IMR-90 (cell line): ENCODE measurements around the gene TTC9C. TPM values are rescaled to one million over a fixed set of nuclear protein-coding genes. Genes with fewer than 3 reads are reported as not detected.
A peak's percentile ranks its signal among the peaks of the same experiment; 100 is the strongest.
"Not testable (repeated sequence)": the region's sequence is repeated elsewhere in the genome, so short reads cannot be mapped to it uniquely, and the experiment has no call there.

Experiments used
- ATAC-seq: fragments of 200-7000 bp; cut with Tn5 transposase; 2 replicates; pipeline ENCODE4 v1.9.1; 2020; ENCODE audit warnings: low read depth, mild to moderate bottlenecking, moderate library complexity
- BruUV-seq: library from RNA; stranded (reverse); fragments of 400-500 nt; replicated peaks from 2 replicates; lab custom pipeline; 2021; lab: Mats Ljungman, UMichigan
- CTCF ChIA-PET: fragments of 300-600 bp; formaldehyde crosslinking; extraction: SDS; loops from one replicate; lab custom pipeline; 2021; ENCODE audit warnings: antibody characterized with exemption; lab: Yijun Ruan, JAX
- POLR2A ChIA-PET: fragments of 300-600 bp; sonication (Branson Sonifier 250); formaldehyde crosslinking; loops from one replicate; lab custom pipeline; 2022; ENCODE audit warnings: antibody characterized with exemption; ENCODE audit not compliant: unreplicated experiment; lab: Charles Lee
- DNase-seq: peaks from one replicate; pipeline ENCODE4 v3.0.0; 2013
- H2AFZ ChIP-seq: replicated peaks from 2 replicates; pipeline ENCODE3; 2013; ENCODE audit warnings: low read length, mild to moderate bottlenecking; ENCODE audit not compliant: poor library complexity
- H2AK5ac ChIP-seq: 2 replicates; pipeline ENCODE4 v1.6.1; 2013; ENCODE audit warnings: low read depth, low read length, inconsistent platforms
- H2AK9ac ChIP-seq: replicated peaks from 2 replicates; pipeline ENCODE3; 2013; ENCODE audit warnings: mild to moderate bottlenecking, low read depth, low read length, moderate library complexity; ENCODE audit not compliant: poor library complexity
- H2BK120ac ChIP-seq: 2 replicates; pipeline ENCODE4 v1.6.1; 2013; ENCODE audit warnings: low read depth, low read length, inconsistent platforms
- H2BK15ac ChIP-seq: 3 replicates; pipeline ENCODE4 v1.6.1; 2013; ENCODE audit warnings: low read depth, low read length, inconsistent platforms
- H2BK20ac ChIP-seq: 2 replicates; pipeline ENCODE4 v1.6.1; 2013; ENCODE audit warnings: low read depth, mild to moderate bottlenecking, inconsistent platforms, low read length, moderate library complexity
- H2BK5ac ChIP-seq: 2 replicates; pipeline ENCODE4 v1.6.1; 2013; ENCODE audit warnings: mild to moderate bottlenecking, low read depth, low read length, inconsistent platforms; ENCODE audit not compliant: poor library complexity, severe bottlenecking
- H3K14ac ChIP-seq: replicated peaks from 2 replicates; pipeline ENCODE4 v1.6.1; 2013; ENCODE audit warnings: low read depth, low read length, inconsistent platforms
- H3K18ac ChIP-seq: 2 replicates; pipeline ENCODE4 v1.6.1; 2013; ENCODE audit warnings: low read depth, low read length, control low read depth
- H3K23ac ChIP-seq: 2 replicates; pipeline ENCODE4 v1.6.1; 2013; ENCODE audit warnings: low read depth, low read length, inconsistent platforms
- H3K27ac ChIP-seq: 2 replicates; pipeline ENCODE4 v1.5.1; 2013; ENCODE audit warnings: mild to moderate bottlenecking, control low read depth, low read length; ENCODE audit not compliant: insufficient read depth
- H3K27me3 ChIP-seq: 2 replicates; pipeline ENCODE4 v1.6.1; 2013; ENCODE audit warnings: low read length; ENCODE audit not compliant: control insufficient read depth, insufficient read depth
- H3K36me3 ChIP-seq: 2 replicates; pipeline ENCODE4 v1.6.1; 2013; ENCODE audit warnings: low read length, mixed read lengths; ENCODE audit not compliant: control insufficient read depth, insufficient read depth
- H3K4ac ChIP-seq: 2 replicates; pipeline ENCODE4 v1.6.1; 2013; ENCODE audit warnings: low read depth, low read length, inconsistent platforms
- H3K4me1 ChIP-seq: 2 replicates; pipeline ENCODE4 v1.6.1; 2013; ENCODE audit warnings: low read length, mixed read lengths; ENCODE audit not compliant: control insufficient read depth, insufficient read depth
- H3K4me2 ChIP-seq: 2 replicates; pipeline ENCODE4 v1.6.1; 2013; ENCODE audit warnings: low read depth, mild to moderate bottlenecking, control low read depth, low read length, moderate library complexity
- H3K4me3 ChIP-seq: 2 replicates; pipeline ENCODE4 v1.5.1; 2013; ENCODE audit warnings: low read depth, mild to moderate bottlenecking, control low read depth, low read length, moderate library complexity; ENCODE audit not compliant: insufficient read depth
- H3K56ac ChIP-seq: 2 replicates; pipeline ENCODE4 v1.6.1; 2013; ENCODE audit warnings: low read length, inconsistent platforms; ENCODE audit not compliant: insufficient read depth; ENCODE audit errors: extremely low read depth
- H3K79me1 ChIP-seq, 2 experiments: 2 replicates each; pipeline ENCODE4 v1.6.1; 2013; ENCODE audit warnings: low read length in 2 of 2, inconsistent platforms in 1 of 2, low read depth in 1 of 2
- H3K9ac ChIP-seq: 2 replicates; pipeline ENCODE4 v1.6.1; 2013; ENCODE audit warnings: low read depth, low read length, control low read depth
- H3K9me1 ChIP-seq: 2 replicates; pipeline ENCODE4 v1.6.1; 2013; ENCODE audit warnings: low read length, inconsistent platforms; ENCODE audit not compliant: insufficient read depth
- H3K9me3 ChIP-seq: 2 replicates; pipeline ENCODE4 v1.6.1; 2013; ENCODE audit warnings: low read length; ENCODE audit not compliant: control insufficient read depth, insufficient read depth
- H4K20me1 ChIP-seq: 2 replicates; pipeline ENCODE4 v1.6.1; 2013; ENCODE audit warnings: low read length, inconsistent platforms; ENCODE audit not compliant: insufficient read depth
- H4K5ac ChIP-seq: 2 replicates; pipeline ENCODE4 v1.6.1; 2013; ENCODE audit warnings: mild to moderate bottlenecking, low read depth, low read length, control low read depth
- H4K8ac ChIP-seq, 2 experiments: 2 replicates each; pipeline ENCODE4 v1.6.1; 2013; ENCODE audit warnings: low read depth in 2 of 2, low read length in 2 of 2, control low read depth in 1 of 2, inconsistent platforms in 1 of 2
- H4K91ac ChIP-seq: 2 replicates; pipeline ENCODE4 v1.6.1; 2013; ENCODE audit warnings: low read depth, low read length, inconsistent platforms; ENCODE audit not compliant: insufficient read depth
- CEBPB ChIP-seq: IDR thresholded peaks from 2 replicates; pipeline ENCODE4 v1.6.1; 2012; ENCODE audit warnings: low read depth, low read length, improper control_type of control experiment
- NFE2L2 ChIP-seq: fragments of 150-350 bp; IDR thresholded peaks from 2 replicates; pipeline ENCODE4 v1.6.1; 2016; ENCODE audit warnings: low read depth, mild to moderate bottlenecking, low read length
- WGBS, 2 experiments: methylation state at CpG; one replicate each; pipeline versions ENCODE4 v1.1.5 to v1.1.7; 2013; ENCODE audit warnings: missing lambda C conversion rate in 2 of 2; ENCODE audit not compliant: insufficient read length in 1 of 2; ENCODE audit errors: extremely low coverage in 2 of 2; 5-methylcytosine and 5-hydroxymethylcytosine counted together
- dilution Hi-C: fragments of 300-500 bp; cut with HindIII; formaldehyde crosslinking; loops from one replicate; pipeline ENCODE4 v1.14.3; 2018; ENCODE audit warnings: low sequenced_read_pairs; ENCODE audit not compliant: unreplicated experiment
- in situ Hi-C: fragments of 300-500 bp; cut with MboI; formaldehyde crosslinking; loops from 3 replicates; pipeline ENCODE4 v1.14.3; 2019; ENCODE audit warnings: low sequenced_read_pairs, inconsistent platforms, mixed read lengths
- intact Hi-C: fragments of 100-400 bp; cut with micrococcal nuclease; formaldehyde crosslinking; loops from 2 replicates; pipeline ENCODE4 v1.10.0; 2022
- polyA plus RNA-seq, 3 experiments: library from polyadenylated mRNA; depleted of rRNA; stranded (reverse); fragments of >200 nt; gene quantifications; 2 replicates each; pipeline ENCODE4 v1.2.3, GENCODE V29; 2012; ENCODE audit warnings: low replicate concordance in 1 of 3
- total RNA-seq: library from RNA; depleted of rRNA; stranded (reverse); fragments of >200 nt; gene quantifications from 2 replicates; pipeline ENCODE4 v1.2.3, GENCODE V29; 2012
- TF ChIP-seq, protein P1 (sequence below): fragments of 150-350 bp; IDR thresholded peaks from 2 replicates; pipeline ENCODE4 v1.6.1; 2017; ENCODE audit warnings: mild to moderate bottlenecking, antibody characterized with exemption, low read length, low read depth

Gene TTC9C
- total and polyA plus RNA-seq, 2 of the 4 experiments (the other 2 are of a cell fraction): 32.9 to 37.1 TPM

DNA sequence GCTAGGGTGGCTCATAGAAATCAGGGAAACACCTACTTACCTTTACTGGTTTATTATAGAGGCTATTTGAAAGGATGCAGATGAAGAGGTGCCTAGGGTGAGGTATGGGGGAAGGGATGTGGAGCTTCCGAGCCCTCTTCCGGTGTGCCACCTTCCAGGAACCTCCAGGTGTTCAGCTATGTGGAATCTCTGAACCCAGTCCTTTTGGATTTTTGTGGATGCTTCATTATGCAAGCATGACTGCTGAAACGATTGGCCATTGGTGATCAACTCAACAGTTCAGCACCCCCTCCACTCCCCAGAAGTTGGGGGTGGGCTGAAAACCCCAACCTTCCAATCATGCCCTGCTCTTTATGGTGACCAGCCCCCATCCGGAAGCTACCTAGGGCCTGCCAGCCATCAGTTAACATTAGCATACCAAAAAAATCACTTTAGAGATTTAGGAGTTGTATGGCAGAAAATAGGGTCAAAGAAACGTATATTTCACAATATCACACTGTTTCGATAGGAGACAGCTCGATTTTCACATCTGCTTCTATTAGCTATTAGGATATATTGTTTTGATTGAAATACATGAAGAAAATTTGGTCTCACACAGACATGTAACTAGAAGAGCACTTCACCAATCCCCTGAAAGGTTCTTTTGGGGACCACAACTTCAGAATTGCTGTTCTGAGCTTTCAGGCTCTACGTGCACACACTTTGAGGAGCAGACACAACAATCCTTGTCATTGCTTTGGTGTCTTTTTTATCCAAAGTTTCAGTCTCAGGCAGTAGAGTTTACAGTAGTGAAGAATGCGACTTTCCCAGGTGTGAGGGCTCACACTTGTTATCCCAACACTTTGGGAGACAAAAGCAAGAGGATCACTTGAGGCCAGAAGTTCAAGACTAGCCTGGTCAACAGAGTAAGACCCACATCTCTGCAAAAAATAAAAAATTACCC is 29.8 kb downstream of the TTC9C start:
- Histone ChIP-seq H3K4me1 (peaks cover 4% of the 10 kb centered on the region), H3K14ac (no peak overlapping the region), H3K9me3 (no peaks in the 10 kb centered on the region), H4K8ac (no peak overlapping the region), H2BK20ac (no peak overlapping the region), H3K79me1 (peaks cover 20 to 25% of the 10 kb centered on the region in 2 experiments), H4K91ac (no peak overlapping the region), H2AFZ (peak overlapping the region; percentile 53), H3K56ac (no peak overlapping the region), H3K4me2 (no peak overlapping the region), H4K20me1 (no peaks in the 10 kb centered on the region), H4K5ac (no peak overlapping the region), H3K9me1 (peaks cover 4% of the 10 kb centered on the region; the same call in 1 of the 2 replicates), H2BK120ac (no peak overlapping the region), H2BK5ac (no peak overlapping the region), H3K4ac (no peak overlapping the region), H3K9ac (no peak overlapping the region), H3K23ac (no peak overlapping the region), H2AK5ac (no peak overlapping the region), H2AK9ac (no peak overlapping the region), H3K36me3 (peaks cover 4% of the 10 kb centered on the region; the same call in 1 of the 2 replicates), H3K27me3 (no peaks in the 10 kb centered on the region), H3K4me3 (no peak overlapping the region), H3K27ac (no peak overlapping the region), H3K18ac (no peak overlapping the region), H2BK15ac (no peak overlapping the region)
- BruUV-seq: no TSS peak
- in situ Hi-C loops: no loop called here
- intact Hi-C loops: no loop called here
- WGBS, 2 experiments: 80% methylated on average over 1 of the region's 9 CpGs; no CpG with 5 or more reads in 1 of the 2 experiments
- ChIA-PET CTCF (no interaction called here), POLR2A (no interaction called here)
- ATAC-seq: no peak
- DNase-seq: no peak
- peak; percentile 57 for TF ChIP-seq CEBPB
- TF ChIP-seq, protein P1, sequence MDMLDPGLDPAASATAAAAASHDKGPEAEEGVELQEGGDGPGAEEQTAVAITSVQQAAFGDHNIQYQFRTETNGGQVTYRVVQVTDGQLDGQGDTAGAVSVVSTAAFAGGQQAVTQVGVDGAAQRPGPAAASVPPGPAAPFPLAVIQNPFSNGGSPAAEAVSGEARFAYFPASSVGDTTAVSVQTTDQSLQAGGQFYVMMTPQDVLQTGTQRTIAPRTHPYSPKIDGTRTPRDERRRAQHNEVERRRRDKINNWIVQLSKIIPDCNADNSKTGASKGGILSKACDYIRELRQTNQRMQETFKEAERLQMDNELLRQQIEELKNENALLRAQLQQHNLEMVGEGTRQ: no peak
- no peak for TF ChIP-seq NFE2L2
- dilution Hi-C loops: no loop called here

GRCh38 chr11:62760867-62761227 is 32.6 kb downstream of the TTC9C start:
- DNase-seq, H3K14ac ChIP-seq, H2BK120ac ChIP-seq, H3K4ac ChIP-seq, in situ Hi-C loops, dilution Hi-C loops, ATAC-seq, H3K9ac ChIP-seq, H3K4me3 ChIP-seq, H3K4me1 ChIP-seq, H3K9me1 ChIP-seq, H3K56ac ChIP-seq, H4K5ac ChIP-seq, H3K27ac ChIP-seq, BruUV-seq, H4K91ac ChIP-seq, H3K18ac ChIP-seq, H4K20me1 ChIP-seq, H3K23ac ChIP-seq, H2BK5ac ChIP-seq, H3K27me3 ChIP-seq, H2BK20ac ChIP-seq, H2BK15ac ChIP-seq, H2AK9ac ChIP-seq, H3K36me3 ChIP-seq, H3K9me3 ChIP-seq, H4K8ac ChIP-seq: not testable (repeated sequence)
- Histone ChIP-seq H2AK5ac (peak overlapping the region; percentile 44; the same call in 1 of the 2 replicates), H3K79me1 (peaks cover 19 to 26% of the 10 kb centered on the region in 2 experiments), H3K4me2 (0 out of 2 replicates have a peak overlapping the region, but pooled peaks have one; percentile 28), H2AFZ (peak overlapping the region; percentile 81)
- intact Hi-C loops: loop anchor here (5.0 kb wide), 1 partner anchor 34 kb away; the partner anchor contains the start of genes HNRNPUL2 and TTC9C
- no CpG with 5 or more reads among the region's 9 CpGs for WGBS, 2 experiments
- ChIA-PET POLR2A (interaction anchor here (1.0 kb wide), 1 partner anchor 11 kb away, joined by 5 read pairs; the partner anchor contains the start of gene TAF6L), CTCF (interaction anchor here (0.7 to 1.0 kb wide), 2 partner anchors 8 to 87 kb away, joined by 3 to 5 read pairs; no protein-coding TSS in a partner anchor)
